Thymus (tissue), 11 donors: ENCODE data around the gene KCNMB2. TPM values are rescaled to one million over a fixed set of nuclear protein-coding genes. Genes with fewer than 3 reads are reported as not detected.
A peak's percentile ranks its signal among the peaks of the same experiment; 100 is the strongest.

Experiments used
- DNase-seq, 9 donors: peaks; one replicate each; pipeline ENCODE4 v3.0.0-alpha.2; 2013; ENCODE audit warnings: low spot score in 9 of 9, low read depth in 6 of 9, missing footprints in 1 of 9
- H3K27ac ChIP-seq, 2 donors: one replicate each; pipeline ENCODE4 v1.5.1; 2013; ENCODE audit warnings: control low read depth in 1 of 2, low read depth in 1 of 2, low read length in 1 of 2, mild to moderate bottlenecking in 1 of 2, moderate library complexity in 1 of 2
- H3K27me3 ChIP-seq, 2 donors: one replicate each; pipeline ENCODE4 v1.5.1; 2013; ENCODE audit warnings: low read length in 1 of 2; ENCODE audit not compliant: control insufficient read depth in 2 of 2, insufficient read depth in 1 of 2
- H3K36me3 ChIP-seq, 2 donors: one replicate each; pipeline ENCODE4 v1.5.1; 2013; ENCODE audit warnings: low read length in 1 of 2, mild to moderate bottlenecking in 1 of 2, moderate library complexity in 1 of 2; ENCODE audit not compliant: control insufficient read depth in 2 of 2, insufficient read depth in 2 of 2
- H3K4me1 ChIP-seq, 2 donors: one replicate each; pipeline ENCODE4 v1.5.1; 2013; ENCODE audit warnings: low read length in 2 of 2; ENCODE audit not compliant: control insufficient read depth in 2 of 2, insufficient read depth in 2 of 2
- H3K4me3 ChIP-seq, 2 donors: one replicate each; pipeline ENCODE4 v1.5.1; 2013; ENCODE audit warnings: low read length in 2 of 2, control low read depth in 1 of 2, mild to moderate bottlenecking in 1 of 2
- H3K9me3 ChIP-seq, 2 donors: one replicate each; pipeline ENCODE4 v1.5.1; 2013; ENCODE audit warnings: low read length in 1 of 2, mild to moderate bottlenecking in 1 of 2; ENCODE audit not compliant: control insufficient read depth in 2 of 2, insufficient read depth in 1 of 2
- WGBS: extraction: QIAGEN DNeasy Blood & Tissue Kit; methylation state at CpG from one replicate; pipeline ENCODE4 v1.1.7; 2013; 5-methylcytosine and 5-hydroxymethylcytosine counted together
- polyA plus RNA-seq: library from polyadenylated mRNA; stranded (reverse); fragments of 200-250 nt; gene quantifications from one replicate; pipeline ENCODE4 v1.2.3, GENCODE V29; 2013
- total RNA-seq: library from RNA; stranded (reverse); fragments of 120-200 nt; gene quantifications from one replicate; pipeline ENCODE4 v1.2.4, GENCODE V29; 2013
- donor health status: healthy.

KCNMB2 gene
- total and polyA plus RNA-seq, 2 donors = 0.09 to 0.19 TPM

DNA sequence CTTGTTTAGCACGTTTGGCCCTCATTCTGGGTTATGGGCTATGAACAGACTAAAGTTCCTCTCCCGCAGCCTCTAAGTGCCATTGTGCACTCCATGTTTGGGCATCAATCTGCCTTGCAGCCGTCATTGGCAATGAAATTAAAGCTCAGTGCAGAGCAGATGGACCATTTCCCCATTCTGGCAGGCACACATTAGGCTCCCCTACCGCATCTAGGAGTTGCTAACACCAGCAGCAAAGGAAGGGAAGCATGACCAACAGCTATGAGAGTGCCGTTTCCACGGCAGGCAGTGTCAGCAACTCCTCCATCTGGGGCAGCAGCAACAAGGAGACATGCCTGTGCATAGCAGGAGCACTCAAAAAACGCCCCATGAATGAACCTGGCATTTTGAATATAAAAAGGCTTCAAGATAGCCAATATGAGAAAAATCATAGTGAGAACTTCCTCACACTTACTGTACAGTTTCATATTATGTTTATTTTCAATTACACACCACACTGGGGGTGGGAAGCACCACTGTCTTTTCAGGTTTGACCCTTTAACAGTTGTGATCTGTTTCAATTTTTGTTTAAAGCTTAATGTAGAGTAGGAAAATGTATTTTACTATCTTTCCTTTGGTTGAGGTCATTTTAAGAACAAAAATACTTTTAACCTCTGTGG is 218.7 kb downstream of the KCNMB2 start:
- H3K9me3 ChIP-seq = no peaks in the 10 kb centered on the region
- H3K27ac ChIP-seq = no peak overlapping the region
- no peaks in the 10 kb centered on the region for H3K36me3 ChIP-seq
- H3K27me3 ChIP-seq = no peaks in the 10 kb centered on the region
- DNase-seq = no peak
- H3K4me1 ChIP-seq = no peaks in the 10 kb centered on the region
- 73% methylated on average over 7 of the region's 7 CpGs for WGBS
- H3K4me3 ChIP-seq = no peak overlapping the region

DNA sequence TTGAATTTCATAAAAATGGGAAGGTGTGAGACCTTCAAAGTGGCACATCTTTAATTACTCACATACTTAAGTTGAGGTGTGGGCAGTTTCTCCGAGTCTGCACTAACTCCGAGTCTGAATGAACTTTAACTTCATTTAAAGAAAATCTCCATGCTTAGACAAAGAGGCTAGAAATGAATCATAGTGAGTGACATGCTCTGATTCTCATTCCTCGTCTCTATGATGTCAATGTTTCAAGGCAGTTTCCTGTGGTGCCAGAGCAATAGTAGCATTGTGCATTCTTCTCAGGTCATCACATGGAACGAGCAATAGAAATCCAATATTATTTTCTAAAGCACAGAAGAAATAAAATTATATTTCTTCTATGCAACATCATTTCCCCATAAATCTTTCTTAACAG is 224.8 kb downstream of the KCNMB2 start:
- Histone ChIP-seq H3K9me3 (no peaks in the 10 kb centered on the region), H3K4me3 (no peak overlapping the region), H3K27me3 (no peaks in the 10 kb centered on the region), H3K4me1 (no peaks in the 10 kb centered on the region), H3K27ac (no peak overlapping the region), H3K36me3 (no peaks in the 10 kb centered on the region)
- WGBS = 93% methylated on average over 4 of the region's 4 CpGs
- no peak for DNase-seq

- WGBS = 98% methylated on average over 3 of the region's 3 CpGs
- Histone ChIP-seq H3K9me3 (no peaks in the 10 kb centered on the region), H3K36me3 (no peaks in the 10 kb centered on the region), H3K27me3 (no peaks in the 10 kb centered on the region), H3K4me1 (no peaks in the 10 kb centered on the region), H3K4me3 (no peak overlapping the region), H3K27ac (no peak overlapping the region)
- DNase-seq = no peak
Measured at GRCh38 chr3:178761461-178761860, 225.2 kb downstream of the KCNMB2 start.

DNA sequence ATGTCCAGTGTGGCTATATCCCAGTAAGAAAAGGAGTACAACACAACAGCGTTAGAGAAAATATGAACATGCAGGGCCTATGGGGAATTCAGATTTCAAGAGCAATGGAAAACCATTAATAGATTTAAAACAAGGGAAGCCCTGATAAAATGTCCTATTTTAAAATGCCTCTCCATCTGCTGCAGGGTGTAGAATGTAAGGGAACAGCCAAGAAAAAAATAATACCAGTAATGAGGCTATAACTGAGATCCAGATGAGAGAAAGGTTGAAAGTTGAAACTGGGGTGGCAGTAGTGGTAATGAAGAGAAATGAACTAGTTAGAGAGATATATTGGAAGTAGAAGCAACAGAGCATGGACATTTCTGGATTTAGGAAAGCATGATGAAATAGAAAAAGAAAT is 226.1 kb downstream of the KCNMB2 start:
- Histone ChIP-seq H3K4me3 (no peak overlapping the region), H3K9me3 (no peaks in the 10 kb centered on the region), H3K27me3 (no peaks in the 10 kb centered on the region), H3K27ac (no peak overlapping the region), H3K4me1 (no peaks in the 10 kb centered on the region), H3K36me3 (no peaks in the 10 kb centered on the region)
- WGBS = 97% methylated on average over 1 of the region's 1 CpG
- DNase-seq = no peak

GRCh38 chr3:178765472-178765871 is 229.2 kb downstream of the KCNMB2 start:
- Histone ChIP-seq H3K9me3 (no peaks in the 10 kb centered on the region), H3K36me3 (no peaks in the 10 kb centered on the region), H3K27ac (no peak overlapping the region), H3K27me3 (no peaks in the 10 kb centered on the region), H3K4me3 (no peak overlapping the region), H3K4me1 (no peaks in the 10 kb centered on the region)
- 75% methylated on average over 6 of the region's 6 CpGs for WGBS
- DNase-seq = no peak

DNA sequence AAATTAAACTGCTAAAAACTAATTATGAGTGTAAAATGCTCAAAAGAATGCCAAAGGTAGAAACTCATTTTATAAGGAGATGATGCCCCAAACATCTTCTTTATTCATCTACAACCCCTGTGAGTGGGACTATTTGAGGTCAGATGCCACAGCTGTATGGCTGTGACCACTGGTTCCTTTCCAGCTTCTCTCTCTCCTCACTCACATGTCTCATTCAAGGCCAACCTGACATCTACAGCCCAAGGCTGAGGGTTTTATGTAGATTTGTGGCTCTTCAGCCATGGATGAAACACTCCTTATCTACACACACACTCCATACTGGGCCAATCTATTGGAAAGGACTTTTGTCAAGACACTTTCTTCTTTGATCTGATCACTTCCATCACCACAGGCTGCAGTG is 231.3 kb downstream of the KCNMB2 start:
- Histone ChIP-seq H3K27me3 (no peaks in the 10 kb centered on the region), H3K9me3 (no peaks in the 10 kb centered on the region), H3K27ac (no peak overlapping the region), H3K4me3 (no peak overlapping the region), H3K4me1 (no peaks in the 10 kb centered on the region), H3K36me3 (no peaks in the 10 kb centered on the region)
- no peak for DNase-seq

- Histone ChIP-seq H3K9me3 (no peaks in the 10 kb centered on the region), H3K27me3 (no peaks in the 10 kb centered on the region), H3K27ac (no peak overlapping the region), H3K4me3 (no peak overlapping the region), H3K4me1 (peaks cover 0 to 4% of the 10 kb centered on the region in 2 donors), H3K36me3 (no peaks in the 10 kb centered on the region)
- DNase-seq = no peak
- 92% methylated on average over 5 of the region's 5 CpGs for WGBS
Measured at GRCh38 chr3:178768072-178768864, 232.0 kb downstream of the KCNMB2 start.

- H3K27ac ChIP-seq = no peak overlapping the region
- peaks cover 0 to 4% of the 10 kb centered on the region in 2 donors for H3K4me1 ChIP-seq
- DNase-seq = no peak
- H3K27me3 ChIP-seq = no peaks in the 10 kb centered on the region
- 77% methylated on average over 3 of the region's 3 CpGs for WGBS
- no peak overlapping the region for H3K4me3 ChIP-seq
- no peaks in the 10 kb centered on the region for H3K36me3 ChIP-seq
- no peaks in the 10 kb centered on the region for H3K9me3 ChIP-seq
Measured at GRCh38 chr3:178771511-178771910, 235.3 kb downstream of the KCNMB2 start.

DNA sequence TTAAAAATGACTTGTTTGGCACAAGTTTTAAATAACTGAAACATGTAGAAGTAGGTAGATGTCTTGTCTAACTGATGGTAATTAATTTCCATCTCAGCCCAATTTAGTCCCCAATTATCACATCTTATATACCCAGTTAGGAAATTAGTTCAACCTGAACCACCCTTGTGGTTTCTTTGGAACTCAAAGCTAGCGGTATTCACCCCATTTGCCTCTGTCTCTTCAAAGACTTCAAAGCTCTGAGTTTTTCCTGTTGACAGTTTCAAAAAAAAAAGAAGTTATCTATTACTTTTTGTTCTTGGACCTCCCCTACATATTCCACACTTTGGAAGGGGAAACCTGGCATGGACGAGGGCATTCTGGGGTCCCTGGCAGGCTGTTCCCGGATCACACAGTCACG is 236.5 kb downstream of the KCNMB2 start:
- Histone ChIP-seq H3K9me3 (no peaks in the 10 kb centered on the region), H3K27ac (no peak overlapping the region), H3K36me3 (no peaks in the 10 kb centered on the region), H3K4me1 (peaks cover 0 to 4% of the 10 kb centered on the region in 2 donors), H3K27me3 (no peaks in the 10 kb centered on the region), H3K4me3 (no peak overlapping the region)
- peak in 5 of 9 donors; percentile 2 to 46 (median 5) for DNase-seq
- WGBS = 62% methylated on average over 4 of the region's 4 CpGs
